RWPE1 (cell line): ENCODE measurements around the gene ILDR2.

Experiments
- CTCF ChIA-PET: fragments of 350-600 bp; sonication (Branson Sonifier 250); formaldehyde crosslinking; extraction: SDS; loops from one replicate; lab custom pipeline; 2021; lab: Yijun Ruan, JAX
- POLR2A ChIA-PET: fragments of 400-600 bp; formaldehyde crosslinking; extraction: SDS; loops from one replicate; lab custom pipeline; 2020; ENCODE audit warnings: antibody characterized with exemption; ENCODE audit not compliant: low non-redundant PET; lab: Yijun Ruan, JAX
- DNase-seq: peaks from one replicate; pipeline ENCODE4 v3.0.0; 2012; ENCODE audit warnings: low spot score
- H3K27ac ChIP-seq: fragments of 450-650 bp; 2 replicates; pipeline ENCODE4 v1.5.1; 2017
- TF ChIP-seq, protein P1 (sequence below): fragments of 450-650 bp; conservative IDR thresholded peaks from 2 replicates; pipeline ENCODE4 v1.5.1; 2017; ENCODE audit warnings: low read depth, mild to moderate bottlenecking

Gene ILDR2

DNA sequence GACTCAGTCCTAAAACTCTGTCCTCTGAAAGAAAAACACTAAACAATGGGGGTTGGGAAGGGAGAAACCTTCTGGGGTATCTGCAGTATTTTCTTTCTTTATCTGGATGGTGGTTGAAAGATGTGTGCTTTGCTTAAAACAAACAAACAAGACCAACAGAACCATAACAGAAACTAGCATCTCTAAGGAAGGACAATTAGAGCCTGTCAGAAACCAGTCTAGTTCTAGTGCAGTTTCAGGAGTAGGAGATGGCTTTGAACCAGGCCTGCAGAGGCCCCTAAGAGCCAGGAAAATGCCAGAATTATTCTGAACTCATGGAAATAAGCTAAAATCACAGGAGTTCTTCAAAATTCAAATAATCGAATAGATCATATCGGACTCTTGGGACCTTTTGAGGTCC, 18.5 kb downstream of the ILDR2 start:
- TF ChIP-seq, protein P1, sequence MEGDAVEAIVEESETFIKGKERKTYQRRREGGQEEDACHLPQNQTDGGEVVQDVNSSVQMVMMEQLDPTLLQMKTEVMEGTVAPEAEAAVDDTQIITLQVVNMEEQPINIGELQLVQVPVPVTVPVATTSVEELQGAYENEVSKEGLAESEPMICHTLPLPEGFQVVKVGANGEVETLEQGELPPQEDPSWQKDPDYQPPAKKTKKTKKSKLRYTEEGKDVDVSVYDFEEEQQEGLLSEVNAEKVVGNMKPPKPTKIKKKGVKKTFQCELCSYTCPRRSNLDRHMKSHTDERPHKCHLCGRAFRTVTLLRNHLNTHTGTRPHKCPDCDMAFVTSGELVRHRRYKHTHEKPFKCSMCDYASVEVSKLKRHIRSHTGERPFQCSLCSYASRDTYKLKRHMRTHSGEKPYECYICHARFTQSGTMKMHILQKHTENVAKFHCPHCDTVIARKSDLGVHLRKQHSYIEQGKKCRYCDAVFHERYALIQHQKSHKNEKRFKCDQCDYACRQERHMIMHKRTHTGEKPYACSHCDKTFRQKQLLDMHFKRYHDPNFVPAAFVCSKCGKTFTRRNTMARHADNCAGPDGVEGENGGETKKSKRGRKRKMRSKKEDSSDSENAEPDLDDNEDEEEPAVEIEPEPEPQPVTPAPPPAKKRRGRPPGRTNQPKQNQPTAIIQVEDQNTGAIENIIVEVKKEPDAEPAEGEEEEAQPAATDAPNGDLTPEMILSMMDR = no peak
- H3K27ac ChIP-seq = no peak overlapping the region
- POLR2A ChIA-PET = no interaction called here
- no peak for DNase-seq
- CTCF ChIA-PET = interaction anchor here (0.6 kb wide), 1 partner anchor 602 kb away, joined by 3 read pairs; no protein-coding TSS in a partner anchor

DNA sequence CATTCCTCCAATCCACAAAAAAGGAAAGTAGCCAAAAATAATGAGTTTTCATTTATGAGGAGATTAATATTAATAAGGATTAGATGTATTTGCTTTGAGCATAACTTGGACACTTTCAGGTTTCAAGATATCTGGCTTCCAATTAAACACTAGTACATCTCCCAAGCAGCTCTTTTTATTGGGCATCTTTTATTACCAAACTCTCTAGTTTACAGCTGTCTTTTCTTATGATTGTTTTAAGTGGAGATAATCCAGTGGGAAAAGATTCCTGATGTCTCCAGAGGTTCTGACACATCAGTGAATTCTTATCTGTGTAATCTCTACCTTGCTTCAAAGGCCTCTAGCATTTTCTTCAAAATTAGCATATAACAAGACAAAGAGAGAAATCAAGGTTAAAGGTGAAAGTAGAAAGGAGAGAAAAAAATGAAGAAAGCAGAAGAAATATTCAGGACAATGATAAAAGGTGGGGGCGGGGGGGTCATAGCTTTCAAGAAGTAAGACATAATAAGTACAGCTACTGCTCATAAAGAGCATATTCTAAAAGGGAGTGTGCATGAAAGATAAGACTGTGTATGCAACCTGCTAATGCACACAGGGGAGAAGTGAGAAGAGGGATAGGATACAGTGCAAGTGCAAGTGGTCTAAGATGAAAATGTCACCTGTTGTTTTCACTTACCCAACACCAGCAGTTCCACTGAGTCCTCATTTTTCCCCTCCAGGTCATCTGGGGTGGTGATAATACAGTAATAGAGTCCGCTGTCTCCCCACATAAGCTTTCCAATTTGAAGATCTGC, 19.1 kb downstream of the ILDR2 start:
- ChIA-PET CTCF (interaction anchor here (0.6 to 1.1 kb wide), 2 partner anchors 102 to 602 kb away, joined by 3 read pairs; no protein-coding TSS in a partner anchor), POLR2A (no interaction called here)
- no peak overlapping the region for H3K27ac ChIP-seq
- DNase-seq = no peak
- TF ChIP-seq, protein P1 = no peak

DNA sequence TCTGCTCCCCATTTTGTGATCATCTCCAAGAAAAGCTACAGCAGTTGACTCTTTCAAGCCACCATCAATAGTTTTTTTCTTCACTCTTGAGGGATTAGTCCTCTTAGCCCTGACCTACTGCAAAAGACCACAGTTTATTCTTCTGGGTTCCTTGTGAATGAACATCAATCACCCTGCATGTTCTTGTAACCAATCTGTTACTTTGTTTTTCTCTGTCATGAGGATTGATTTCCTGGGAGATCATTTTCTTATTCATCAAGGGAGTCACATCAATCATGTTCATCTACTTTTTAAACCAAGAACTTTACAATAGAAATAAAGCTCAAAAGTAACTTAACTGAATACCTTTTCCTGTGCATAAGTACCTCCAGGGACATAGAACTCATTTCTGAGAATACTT, 21.8 kb downstream of the ILDR2 start:
- TF ChIP-seq, protein P1 = no peak
- DNase-seq = no peak
- ChIA-PET POLR2A (no interaction called here), CTCF (interaction anchor here (0.6 kb wide), 1 partner anchor 15 kb away, joined by 3 read pairs; no protein-coding TSS in a partner anchor)
- H3K27ac ChIP-seq = no peak overlapping the region

DNA sequence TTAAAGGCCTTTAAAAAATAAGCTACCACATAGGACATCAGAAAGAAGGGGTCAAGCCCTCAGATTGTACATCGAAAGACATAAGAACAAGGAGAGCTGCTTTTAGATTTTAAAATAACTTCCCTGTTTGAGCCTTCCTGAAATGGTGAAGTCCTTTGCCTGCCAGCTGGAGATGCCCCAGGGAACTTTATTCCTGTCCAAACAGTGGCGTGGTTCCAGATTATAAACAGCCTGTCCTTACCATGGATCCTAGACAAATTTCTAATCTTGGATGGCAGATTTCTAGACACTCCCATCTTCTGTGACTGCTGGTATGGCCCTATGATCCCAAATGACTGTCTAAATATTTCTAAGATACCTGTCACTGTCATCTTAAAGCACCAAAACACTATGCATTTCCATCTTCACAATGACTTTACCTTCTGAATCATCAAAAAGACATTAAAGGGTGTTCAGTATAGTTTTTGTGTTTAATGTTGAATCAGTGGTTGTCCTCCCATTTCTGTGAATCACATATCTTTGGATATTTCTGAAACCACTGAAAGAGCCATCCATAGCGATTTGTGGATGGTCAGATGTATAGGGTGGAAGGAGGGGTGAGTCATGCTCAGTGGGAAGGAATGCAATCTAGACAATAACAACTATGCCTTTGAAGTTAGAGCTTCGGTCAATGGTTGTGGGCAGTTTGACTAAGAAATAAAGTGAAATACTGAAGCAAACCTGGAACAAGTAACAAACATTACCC, 23.2 kb downstream of the ILDR2 start:
- ChIA-PET POLR2A (no interaction called here), CTCF (no interaction called here)
- no peak overlapping the region for H3K27ac ChIP-seq
- TF ChIP-seq, protein P1 = no peak
- DNase-seq = peak; percentile 42

DNA sequence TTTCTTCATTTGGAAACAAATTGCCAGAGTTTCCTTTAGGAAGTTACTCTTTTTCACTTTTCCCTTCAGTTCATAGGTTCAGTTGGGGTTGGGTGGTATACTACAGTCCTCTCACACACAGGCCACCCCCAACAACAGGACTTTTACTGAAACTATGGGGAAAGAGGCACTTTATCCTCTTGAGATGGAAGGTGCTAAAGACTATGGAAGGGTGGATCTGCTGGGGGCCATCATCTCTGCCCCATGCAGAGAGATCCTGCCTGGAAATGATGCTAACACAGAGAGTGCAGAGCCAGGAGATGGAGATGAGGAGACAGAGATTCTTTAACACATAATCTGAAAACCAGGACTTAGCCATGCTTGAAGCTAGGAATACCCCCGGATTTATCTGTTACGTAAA, 24.3 kb downstream of the ILDR2 start:
- CTCF ChIA-PET = no interaction called here
- no peak for DNase-seq
- TF ChIP-seq, protein P1 = no peak
- H3K27ac ChIP-seq = no peak overlapping the region
- POLR2A ChIA-PET = no interaction called here

DNA sequence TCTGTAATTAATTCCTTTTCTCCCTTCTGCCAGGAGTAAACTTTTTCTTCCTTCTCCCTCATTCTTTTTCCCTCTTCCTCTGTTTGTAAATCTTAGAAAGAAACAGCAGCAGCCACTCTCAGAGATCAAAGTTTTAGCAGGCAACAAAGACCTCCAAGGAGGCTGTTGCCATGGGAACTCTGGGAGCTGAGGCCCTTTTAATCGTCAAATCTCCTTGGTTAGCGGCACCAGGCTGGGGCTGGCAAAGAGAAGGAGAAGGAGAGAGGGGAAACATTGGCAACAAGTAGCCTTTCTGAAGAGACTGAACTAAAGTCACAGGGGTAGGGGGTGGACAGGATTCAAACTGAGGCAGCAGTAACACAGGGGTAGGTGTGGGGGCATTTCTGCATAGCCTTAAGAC, 25.2 kb downstream of the ILDR2 start:
- CTCF ChIA-PET = no interaction called here
- POLR2A ChIA-PET = no interaction called here
- DNase-seq = no peak
- no peak overlapping the region for H3K27ac ChIP-seq
- TF ChIP-seq, protein P1 = no peak
